ACC112 (cell line): ENCODE measurements around the gene CCL15.

ENCODE experiments used
- H2AFZ ChIP-seq: fragments of 200-600 bp; sonication (generic); one replicate; pipeline ENCODE4 v1.6.0; 2017; ENCODE audit warnings: antibody characterized with exemption, low read length; ENCODE audit not compliant: unreplicated experiment
- H3K27ac ChIP-seq: fragments of 200-600 bp; sonication (generic); 2 replicates; pipeline ENCODE4 v1.5.1; 2014; ENCODE audit warnings: low read depth, mild to moderate bottlenecking, antibody characterized with exemption, low read length, moderate library complexity
- H3K27me3 ChIP-seq: fragments of 200-600 bp; sonication (generic); 2 replicates; pipeline ENCODE4 v1.6.1; 2014; ENCODE audit warnings: mild to moderate bottlenecking, antibody characterized with exemption, low read length, moderate library complexity, mixed read lengths; ENCODE audit not compliant: insufficient read depth
- H3K36me3 ChIP-seq: fragments of 200-600 bp; sonication (generic); 2 replicates; pipeline ENCODE4 v1.6.1; 2016; ENCODE audit warnings: mild to moderate bottlenecking, antibody characterized with exemption, low read length, moderate library complexity, mixed read lengths; ENCODE audit not compliant: insufficient read depth
- H3K4me1 ChIP-seq: fragments of 200-600 bp; sonication (generic); one replicate; pipeline ENCODE4 v1.6.1; 2016; ENCODE audit warnings: low read length, mixed read lengths; ENCODE audit not compliant: insufficient read depth, unreplicated experiment, control insufficient read depth
- H3K4me3 ChIP-seq: fragments of 200-600 bp; sonication (generic); 2 replicates; pipeline ENCODE4 v1.5.1; 2014; ENCODE audit warnings: mild to moderate bottlenecking, low read depth, low read length
- H3K79me2 ChIP-seq: fragments of 200-600 bp; sonication (generic); one replicate; pipeline ENCODE4 v1.6.0; 2016; ENCODE audit warnings: low read length; ENCODE audit not compliant: control insufficient read depth, unreplicated experiment, insufficient read depth

The CCL15 gene, protein sequence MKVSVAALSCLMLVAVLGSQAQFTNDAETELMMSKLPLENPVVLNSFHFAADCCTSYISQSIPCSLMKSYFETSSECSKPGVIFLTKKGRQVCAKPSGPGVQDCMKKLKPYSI

DNA sequence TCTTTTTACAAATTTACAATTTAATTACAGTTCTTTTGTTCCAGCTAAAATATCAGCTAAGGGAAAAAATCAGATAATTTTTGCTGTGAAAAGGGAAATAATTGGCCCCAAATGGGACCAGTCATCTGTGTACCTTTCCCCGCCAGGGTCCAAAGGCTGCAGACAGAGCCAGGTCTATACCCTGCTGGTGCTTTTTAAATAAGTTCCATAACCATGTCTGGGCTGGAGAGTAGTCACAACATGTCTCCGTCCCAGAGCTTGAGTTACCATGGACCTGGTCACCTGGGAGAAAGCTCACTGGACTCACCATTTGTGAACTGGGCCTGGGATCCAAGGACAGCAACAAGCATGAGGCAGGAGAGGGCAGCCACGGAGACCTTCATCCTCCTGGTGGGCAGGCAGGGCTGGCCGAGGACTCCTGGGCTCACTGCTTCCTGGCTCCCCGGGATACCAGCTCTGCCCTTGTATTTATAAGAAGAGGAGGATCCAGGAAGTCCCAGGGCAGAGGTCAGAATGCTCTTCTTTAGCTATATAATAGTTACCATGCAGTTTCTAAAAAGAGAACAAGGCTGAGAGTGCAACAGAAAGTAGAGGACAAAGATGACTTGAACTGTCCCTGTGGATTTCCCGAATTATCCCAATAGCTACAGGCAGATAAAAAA lies at the start of gene CCL15:
TSS of gene CCL15 (minus strand) at position 444 of the 662 bp plus-strand sequence. CDS start at position 383, 61 bp downstream.
- Histone ChIP-seq H3K4me3 (no peak within 1 kb of the TSS), H2AFZ (no peak within 1 kb of the TSS), H3K79me2 (no peaks in the 10 kb centered on the region), H3K27me3 (peaks cover 48% of the 10 kb centered on the region), H3K36me3 (no peaks in the 10 kb centered on the region), H3K27ac (no peak within 1 kb of the TSS), H3K4me1 (no peaks in the 10 kb centered on the region)

DNA sequence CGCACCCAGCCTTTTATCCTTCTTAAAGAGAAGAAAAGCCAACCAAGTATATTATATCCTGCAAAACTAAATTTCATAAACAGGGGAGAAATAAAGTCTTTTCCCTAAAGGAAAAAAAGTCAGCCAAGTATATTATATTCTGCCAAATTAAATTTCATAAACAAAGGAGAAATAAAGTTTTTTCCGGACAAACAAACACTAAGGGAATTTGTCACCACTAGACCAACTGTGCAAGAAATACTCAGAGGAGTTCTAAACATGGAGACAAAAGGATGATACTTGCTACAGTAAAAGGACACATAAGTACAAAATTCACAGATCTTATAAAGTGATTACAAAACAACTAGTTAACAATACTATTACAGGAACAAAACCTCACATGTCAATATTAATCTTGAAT lies 48.3 kb upstream of the CCL15 start:
- Histone ChIP-seq H3K27me3 (peaks cover 64% of the 10 kb centered on the region), H3K4me1 (no peaks in the 10 kb centered on the region), H3K36me3 (no peaks in the 10 kb centered on the region), H3K27ac (no peak overlapping the region), H2AFZ (no peak overlapping the region), H3K79me2 (no peaks in the 10 kb centered on the region), H3K4me3 (no peak overlapping the region)

DNA sequence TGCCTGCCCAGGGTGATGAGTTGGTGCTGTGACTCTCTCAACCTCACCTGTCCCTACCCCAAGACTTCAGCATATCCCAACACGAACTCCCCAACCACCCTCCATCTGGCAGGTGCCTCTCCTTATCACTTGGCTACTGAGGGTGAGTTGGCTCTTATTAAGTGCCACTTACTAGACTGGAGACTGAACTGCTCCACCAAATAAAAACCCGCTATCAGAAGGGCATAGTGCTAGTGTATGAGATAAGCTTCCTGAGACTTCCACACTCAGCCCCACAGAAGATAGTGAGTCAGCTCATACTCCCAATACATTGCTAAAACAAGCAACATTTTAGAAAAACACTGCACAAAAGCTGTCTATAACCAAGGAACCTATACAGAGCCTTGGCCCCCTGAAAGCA lies 46.7 kb upstream of the CCL15 start:
- Histone ChIP-seq H2AFZ (no peak overlapping the region), H3K27ac (no peak overlapping the region), H3K27me3 (peaks cover 62% of the 10 kb centered on the region), H3K79me2 (no peaks in the 10 kb centered on the region), H3K36me3 (no peaks in the 10 kb centered on the region), H3K4me3 (no peak overlapping the region), H3K4me1 (no peaks in the 10 kb centered on the region)

DNA sequence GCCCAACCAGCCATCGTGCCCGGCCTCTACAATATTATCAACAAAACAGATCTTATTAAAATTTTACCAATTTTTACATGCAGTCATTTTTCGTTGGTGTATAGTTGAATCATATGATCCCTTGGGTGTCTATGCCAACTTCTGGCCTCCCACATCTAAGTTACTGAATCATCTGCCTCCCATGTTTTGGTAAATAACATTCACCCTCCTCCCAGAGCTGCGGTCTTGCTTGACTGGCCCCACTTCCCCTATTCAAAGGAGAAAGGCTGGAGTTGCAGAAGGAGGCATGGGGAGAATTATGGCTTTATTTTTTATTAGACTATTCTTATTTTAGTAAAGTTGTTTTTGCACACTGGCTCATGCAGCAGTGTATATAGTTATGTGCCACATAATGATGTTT lies 34.9 kb upstream of the CCL15 start:
- no peaks in the 10 kb centered on the region for H3K79me2 ChIP-seq
- no peak overlapping the region for H2AFZ ChIP-seq
- H3K27ac ChIP-seq: no peak overlapping the region
- no peak overlapping the region for H3K4me3 ChIP-seq
- peaks cover 42% of the 10 kb centered on the region for H3K27me3 ChIP-seq
- H3K36me3 ChIP-seq: no peaks in the 10 kb centered on the region
- no peaks in the 10 kb centered on the region for H3K4me1 ChIP-seq

DNA sequence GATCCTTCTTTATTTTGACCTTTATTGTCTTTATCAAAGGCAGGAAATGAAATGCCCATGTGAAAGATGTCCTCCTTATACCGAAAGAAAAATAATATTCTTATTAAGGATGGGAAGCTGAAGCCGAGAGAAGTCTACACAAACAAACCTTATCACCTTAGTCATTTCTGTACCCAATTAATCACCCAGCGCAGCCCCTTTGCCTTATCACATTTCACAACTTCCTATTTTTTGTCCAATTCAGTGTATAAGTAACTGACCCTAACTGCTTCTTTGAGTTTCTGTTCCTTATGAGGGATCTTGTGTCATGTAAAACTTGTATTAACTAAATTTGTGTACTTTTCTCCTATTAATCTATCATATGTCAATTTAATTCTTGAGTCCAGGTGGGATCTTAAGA lies 32.8 kb upstream of the CCL15 start:
- Histone ChIP-seq H3K27ac (no peak overlapping the region), H3K4me3 (no peak overlapping the region), H3K36me3 (no peaks in the 10 kb centered on the region), H3K4me1 (no peaks in the 10 kb centered on the region), H3K79me2 (no peaks in the 10 kb centered on the region), H2AFZ (no peak overlapping the region), H3K27me3 (peaks cover 63% of the 10 kb centered on the region)

DNA sequence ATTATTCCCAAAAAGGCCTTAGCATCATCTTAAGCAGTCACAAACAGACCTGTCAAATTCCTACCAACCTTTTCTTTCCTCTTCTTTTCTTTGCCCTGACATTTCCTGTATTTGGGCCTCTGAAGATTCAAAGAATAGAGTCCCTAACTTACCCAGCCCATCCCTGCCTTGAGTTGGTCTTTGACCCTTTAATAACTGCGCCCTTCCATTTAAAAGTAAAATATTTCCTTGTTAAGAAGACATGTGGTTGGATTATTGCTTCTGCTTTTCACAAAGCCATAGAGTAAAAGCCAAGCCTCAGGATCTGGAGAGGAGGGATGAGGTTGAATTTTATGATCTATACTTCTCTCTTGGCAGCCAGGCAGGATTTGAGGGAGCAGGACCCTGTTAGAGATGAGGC lies 29.6 kb upstream of the CCL15 start:
- Histone ChIP-seq H3K79me2 (no peaks in the 10 kb centered on the region), H3K4me1 (no peaks in the 10 kb centered on the region), H3K27me3 (peaks cover 86% of the 10 kb centered on the region), H3K27ac (no peak overlapping the region), H3K36me3 (no peaks in the 10 kb centered on the region), H3K4me3 (no peak overlapping the region), H2AFZ (no peak overlapping the region)

DNA sequence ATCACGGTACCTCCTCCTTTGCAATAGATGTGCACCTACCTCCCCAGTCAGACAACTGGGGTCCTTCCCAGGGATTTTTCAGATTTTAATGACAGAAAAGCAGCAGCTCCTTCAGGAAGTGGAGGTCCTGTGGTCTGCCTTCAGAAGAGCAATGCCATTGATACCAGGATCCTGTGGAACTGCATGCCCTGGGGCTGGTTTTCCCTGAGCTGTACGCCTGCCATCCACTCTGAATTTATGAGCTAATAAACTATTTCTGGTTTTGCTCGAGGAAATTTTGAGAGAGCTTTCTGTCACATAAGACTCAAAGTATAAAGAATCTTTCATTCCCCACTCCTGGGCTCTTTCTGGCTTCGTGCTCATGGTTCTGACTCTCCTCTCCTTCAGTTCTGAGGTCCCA lies 26.4 kb upstream of the CCL15 start:
- Histone ChIP-seq H3K4me3 (no peak overlapping the region), H3K27ac (no peak overlapping the region), H3K4me1 (no peaks in the 10 kb centered on the region), H3K36me3 (no peaks in the 10 kb centered on the region), H3K27me3 (peaks cover 93% of the 10 kb centered on the region), H2AFZ (no peak overlapping the region), H3K79me2 (no peaks in the 10 kb centered on the region)

DNA sequence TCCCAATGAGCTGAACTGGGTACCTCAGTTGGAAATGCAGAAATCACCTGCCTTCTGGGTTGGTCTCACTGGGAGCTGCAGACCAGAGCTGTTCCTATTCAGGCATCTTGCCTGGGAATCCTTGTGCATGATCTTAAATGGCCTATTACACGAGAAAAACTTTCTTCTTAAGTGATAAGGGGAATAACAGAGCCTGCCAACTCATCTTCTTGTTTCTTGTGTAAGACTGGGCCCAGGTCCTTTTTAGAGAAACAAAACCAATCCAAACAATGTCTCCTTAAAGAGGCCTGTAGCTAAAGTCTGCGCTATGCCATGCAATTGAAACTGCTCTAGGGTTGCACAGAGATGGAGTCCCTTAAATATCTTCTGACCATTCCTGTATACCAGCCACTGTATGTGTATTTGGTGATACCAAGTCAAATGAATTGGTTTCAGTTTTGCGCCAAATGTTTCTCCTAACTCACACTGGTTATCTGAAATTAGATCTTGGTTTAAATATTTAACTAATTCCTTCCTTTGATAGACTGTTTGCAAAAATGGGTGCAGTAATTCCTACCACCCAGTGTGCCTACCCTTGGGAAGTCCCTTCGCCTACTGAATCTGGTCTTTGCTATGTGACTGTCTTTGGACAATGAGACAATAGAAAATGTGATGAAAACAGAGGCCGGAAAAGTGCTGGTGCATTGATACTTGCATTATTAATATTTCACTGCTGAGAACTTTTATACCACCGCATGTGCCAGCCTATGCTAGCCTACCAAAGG lies 22.9 kb upstream of the CCL15 start:
- no peak overlapping the region for H3K27ac ChIP-seq
- no peaks in the 10 kb centered on the region for H3K36me3 ChIP-seq
- no peaks in the 10 kb centered on the region for H3K79me2 ChIP-seq
- H3K27me3 ChIP-seq: peaks cover 73% of the 10 kb centered on the region
- H2AFZ ChIP-seq: no peak overlapping the region
- no peak overlapping the region for H3K4me3 ChIP-seq
- H3K4me1 ChIP-seq: no peaks in the 10 kb centered on the region

DNA sequence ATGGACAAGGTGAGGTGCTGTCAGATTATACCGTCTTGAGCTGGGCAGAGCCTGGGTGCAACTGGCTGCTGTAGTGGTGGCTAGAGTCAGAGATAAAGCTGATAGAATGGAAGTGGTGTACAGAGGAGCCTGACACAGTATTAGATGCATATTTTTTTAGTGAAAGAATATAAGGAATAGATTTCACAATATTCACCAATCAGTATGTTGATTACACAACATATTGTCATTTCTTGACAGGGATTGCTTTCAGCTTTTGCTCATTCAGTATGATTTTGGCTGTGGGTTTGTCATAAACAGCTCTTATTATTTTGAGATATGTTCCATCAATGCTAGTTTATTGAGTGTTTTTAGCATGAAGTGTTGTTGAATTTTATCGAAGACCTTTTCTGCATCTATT lies 18.1 kb upstream of the CCL15 start:
- Histone ChIP-seq H3K36me3 (no peaks in the 10 kb centered on the region), H3K27me3 (peaks cover 48% of the 10 kb centered on the region), H3K4me1 (no peaks in the 10 kb centered on the region), H3K4me3 (no peak overlapping the region), H2AFZ (no peak overlapping the region), H3K79me2 (no peaks in the 10 kb centered on the region), H3K27ac (no peak overlapping the region)

DNA sequence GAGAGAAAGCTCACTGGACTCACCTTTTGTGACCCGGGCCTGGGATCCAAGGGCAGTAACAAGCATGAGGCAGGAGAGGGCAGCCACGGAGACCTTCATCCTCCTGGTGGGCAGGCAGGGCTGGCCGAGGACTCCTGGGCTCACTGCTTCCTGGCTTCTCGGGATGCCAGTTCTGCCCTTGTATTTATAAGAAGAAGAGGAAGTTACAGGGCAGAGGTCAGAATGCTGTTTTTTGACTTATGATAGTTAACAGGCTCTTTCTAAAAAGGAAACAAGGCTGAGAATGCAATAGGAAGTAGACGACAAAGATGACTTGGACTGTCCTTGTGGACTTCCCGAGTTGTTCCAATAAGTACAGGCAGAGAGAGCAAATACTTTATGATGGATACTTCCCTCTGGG lies 16.4 kb upstream of the CCL15 start, which contains the start of gene CCL23:
TSS of gene CCL23 (minus strand) at position 174 of the 400 bp plus-strand sequence. CDS start at position 99, 75 bp downstream.
- no peaks in the 10 kb centered on the region for H3K4me1 ChIP-seq
- peaks cover 45% of the 10 kb centered on the region for H3K27me3 ChIP-seq
- H3K4me3 ChIP-seq: no peak within 1 kb of the TSS
- no peak within 1 kb of the TSS for H3K27ac ChIP-seq
- no peak within 1 kb of the TSS for H2AFZ ChIP-seq
- H3K79me2 ChIP-seq: no peaks in the 10 kb centered on the region
- no peaks in the 10 kb centered on the region for H3K36me3 ChIP-seq

DNA sequence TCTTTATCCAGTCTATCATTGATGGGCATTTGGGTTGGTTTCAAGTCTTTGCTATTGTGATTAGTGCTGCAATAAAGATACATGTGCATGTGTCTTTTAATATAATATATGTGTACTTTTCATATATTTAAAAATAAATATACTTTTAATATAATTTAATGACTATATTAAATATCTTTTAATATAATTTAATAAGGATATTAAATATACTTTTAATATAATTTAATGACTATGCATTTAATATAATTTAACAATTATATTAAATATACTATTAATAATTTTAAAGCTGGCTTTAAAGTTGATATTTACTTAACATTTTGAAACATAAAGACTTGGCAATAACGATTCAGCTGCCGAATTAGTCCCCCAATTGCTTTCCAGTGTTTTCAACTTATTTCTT lies 15.2 kb upstream of the CCL15 start:
- Histone ChIP-seq H3K4me1 (no peaks in the 10 kb centered on the region), H3K27ac (no peak overlapping the region), H3K36me3 (no peaks in the 10 kb centered on the region), H3K27me3 (peaks cover 49% of the 10 kb centered on the region), H2AFZ (no peak overlapping the region), H3K4me3 (no peak overlapping the region), H3K79me2 (no peaks in the 10 kb centered on the region)
